ENCODE measurements around the gene KIFC3.
"Not testable (repeated sequence)": the region's sequence is repeated elsewhere in the genome, so short reads cannot be mapped to it uniquely, and the experiment has no call there.

The KIFC3 gene

DNA sequence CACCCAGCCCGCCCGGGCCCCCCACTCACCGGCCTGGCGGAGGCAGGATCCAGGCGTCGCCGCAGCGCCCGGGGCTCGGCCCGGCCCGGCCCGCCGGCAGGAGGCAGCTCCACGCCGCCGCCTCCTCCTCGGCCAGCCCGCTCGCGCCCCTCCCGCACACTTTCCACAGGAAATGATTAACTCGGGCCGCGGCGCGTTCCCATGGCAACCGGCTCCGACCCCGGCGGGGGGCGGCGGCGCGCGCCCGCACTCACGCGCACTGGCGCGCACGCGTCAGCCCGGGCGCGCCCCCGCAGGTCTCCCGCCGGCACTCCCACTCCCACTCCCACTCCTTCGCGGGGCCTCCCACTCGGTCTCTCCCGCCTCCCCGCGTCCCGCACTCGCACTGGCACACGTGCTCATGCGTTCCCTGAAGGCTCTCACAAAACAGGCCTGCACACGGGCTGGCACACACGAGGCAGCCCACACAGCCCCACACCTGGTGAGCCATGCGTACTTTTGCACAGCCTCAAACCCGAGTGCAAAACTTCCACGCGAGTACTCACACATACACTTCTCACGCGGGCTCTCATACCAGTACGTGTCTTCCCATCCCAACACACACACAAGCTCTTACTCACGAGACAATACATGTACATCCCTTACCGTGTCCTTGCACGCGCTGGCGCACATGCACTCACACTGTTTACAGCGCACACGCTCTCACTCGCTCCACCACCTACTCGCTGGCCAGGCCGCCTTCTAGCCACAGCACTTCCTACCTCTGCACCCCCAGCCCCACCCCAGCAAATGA lies at the start of gene KIFC3:
Gene KIFC3, minus strand, starts transcription at position 151 of the 793 bp plus-strand sequence. CDS start 4,248 bp downstream, outside the sequence.
- Histone ChIP-seq H3K9ac (ENCODE audit: low read length) (peak within 1 kb of the TSS; percentile 74), H3K27ac (ENCODE audit: low read depth, low read length) (peak within 1 kb of the TSS; percentile 64), H3K9me3 (ENCODE audit: low read length) (no peaks in the 10 kb centered on the region), H3K36me3 (ENCODE audit: insufficient read depth, low read length) (no peaks in the 10 kb centered on the region), H3K27me3 (ENCODE audit: control insufficient read depth in 1 of 2, insufficient read depth in 2 of 2, low read length in 2 of 2) (no peaks in the 10 kb centered on the region), H3K4me1 (ENCODE audit: insufficient read depth, low read length) (peaks cover 47% of the 10 kb centered on the region), H3K4me3 (ENCODE audit: low read depth in 1 of 2, low read length in 2 of 2) (peak within 1 kb of the TSS; percentile 50 to 75)

DNA sequence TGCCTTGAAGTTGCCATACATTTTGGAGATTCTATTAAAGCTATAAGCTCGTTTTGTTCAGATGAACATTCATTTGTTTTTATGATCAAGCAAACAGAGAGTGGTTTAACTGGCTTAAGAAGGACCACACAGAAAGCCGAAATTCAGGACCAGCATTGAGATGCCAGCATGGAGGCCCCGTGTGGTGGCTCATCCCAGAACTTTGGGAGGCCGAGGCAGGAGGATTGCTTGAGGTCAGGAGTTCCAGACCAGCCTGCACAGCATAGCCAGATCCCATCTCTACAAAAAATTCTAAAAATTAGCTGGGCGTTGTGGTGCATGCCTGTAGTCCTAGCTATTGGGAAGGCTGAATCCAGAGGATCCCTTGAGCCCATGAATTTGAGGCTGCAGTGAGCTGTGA lies 45.9 kb upstream of the KIFC3 start:
- Histone ChIP-seq H3K4me1 (ENCODE audit: insufficient read depth, low read length) (no peaks in the 10 kb centered on the region), H3K27ac (ENCODE audit: low read depth, low read length) (no peak overlapping the region), H3K27me3 (ENCODE audit: control insufficient read depth in 1 of 2, insufficient read depth in 2 of 2, low read length in 2 of 2) (no peaks in the 10 kb centered on the region), H3K9me3 (ENCODE audit: low read length) (no peaks in the 10 kb centered on the region), H3K4me3 (ENCODE audit: low read depth in 1 of 2, low read length in 2 of 2) (no peak overlapping the region), H3K9ac (ENCODE audit: low read length) (no peak overlapping the region), H3K36me3 (ENCODE audit: insufficient read depth, low read length) (no peaks in the 10 kb centered on the region)

- not testable (repeated sequence) for H3K36me3 ChIP-seq (ENCODE audit: insufficient read depth, low read length); H3K9ac ChIP-seq (ENCODE audit: low read length); H3K4me3 ChIP-seq (ENCODE audit: low read depth in 1 of 2, low read length in 2 of 2); H3K9me3 ChIP-seq (ENCODE audit: low read length); H3K27me3 ChIP-seq (ENCODE audit: control insufficient read depth in 1 of 2, insufficient read depth in 2 of 2, low read length in 2 of 2); H3K27ac ChIP-seq (ENCODE audit: low read depth, low read length); H3K4me1 ChIP-seq (ENCODE audit: insufficient read depth, low read length)
Observed at GRCh38 chr16:57846931-57847330, 44.6 kb upstream of the KIFC3 start.

DNA sequence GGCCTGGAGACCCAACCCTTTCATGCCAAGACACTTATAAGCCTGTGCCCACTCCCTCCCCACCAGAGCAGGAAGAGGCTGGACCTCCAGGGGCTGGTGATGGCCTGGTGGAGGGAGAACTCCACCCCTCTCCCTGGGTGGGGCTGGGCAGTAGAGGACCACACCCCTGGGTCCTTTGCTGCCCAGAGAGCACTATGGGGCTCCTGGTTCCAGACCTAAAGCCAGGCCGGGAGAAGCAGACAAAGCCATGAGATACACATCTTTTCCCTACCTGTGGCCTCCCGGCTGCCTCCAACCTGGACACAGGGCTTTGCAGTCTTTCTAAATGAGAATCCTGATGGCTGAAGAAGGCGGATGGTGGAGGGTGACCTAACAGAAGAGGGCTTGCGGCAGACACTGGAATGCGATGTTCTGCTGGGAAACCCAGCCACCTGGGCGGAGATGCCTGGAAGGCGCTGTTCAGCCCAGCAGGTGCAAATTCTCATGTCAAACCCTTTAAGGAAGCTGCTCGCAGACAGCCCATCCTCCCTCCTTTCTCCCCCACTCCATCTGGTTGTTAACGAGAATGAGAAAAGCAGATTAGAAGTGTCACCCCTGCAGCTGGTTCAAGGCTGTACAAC lies 43.9 kb upstream of the KIFC3 start:
- Histone ChIP-seq H3K9ac (ENCODE audit: low read length) (no peak overlapping the region), H3K36me3 (ENCODE audit: insufficient read depth, low read length) (no peaks in the 10 kb centered on the region), H3K27me3 (ENCODE audit: control insufficient read depth in 1 of 2, insufficient read depth in 2 of 2, low read length in 2 of 2) (no peaks in the 10 kb centered on the region), H3K4me1 (ENCODE audit: insufficient read depth, low read length) (no peaks in the 10 kb centered on the region), H3K4me3 (ENCODE audit: low read depth in 1 of 2, low read length in 2 of 2) (no peak overlapping the region), H3K9me3 (ENCODE audit: low read length) (no peaks in the 10 kb centered on the region), H3K27ac (ENCODE audit: low read depth, low read length) (no peak overlapping the region)

DNA sequence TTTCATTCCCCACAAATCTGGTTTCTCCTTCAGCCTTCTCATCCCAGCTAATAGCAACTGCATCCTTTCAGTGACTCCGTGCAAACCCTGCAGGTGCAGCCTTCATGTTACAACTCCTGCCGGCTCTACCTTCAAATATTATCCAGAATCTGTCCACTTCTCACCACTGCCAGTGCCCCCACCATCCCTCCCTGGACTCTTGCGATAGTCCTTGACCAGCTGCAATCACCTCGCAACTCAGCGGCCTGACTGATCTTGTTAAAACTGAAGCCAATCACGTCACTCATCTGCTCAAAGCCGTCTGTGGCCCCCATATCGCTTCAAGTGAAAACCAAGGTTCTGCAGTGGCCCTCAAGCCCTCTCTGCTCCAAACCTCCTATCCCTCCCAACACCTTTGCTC lies 42.8 kb upstream of the KIFC3 start:
- no peak overlapping the region for H3K27ac ChIP-seq (ENCODE audit: low read depth, low read length)
- no peaks in the 10 kb centered on the region for H3K36me3 ChIP-seq (ENCODE audit: insufficient read depth, low read length)
- no peak overlapping the region for H3K9ac ChIP-seq (ENCODE audit: low read length)

DNA sequence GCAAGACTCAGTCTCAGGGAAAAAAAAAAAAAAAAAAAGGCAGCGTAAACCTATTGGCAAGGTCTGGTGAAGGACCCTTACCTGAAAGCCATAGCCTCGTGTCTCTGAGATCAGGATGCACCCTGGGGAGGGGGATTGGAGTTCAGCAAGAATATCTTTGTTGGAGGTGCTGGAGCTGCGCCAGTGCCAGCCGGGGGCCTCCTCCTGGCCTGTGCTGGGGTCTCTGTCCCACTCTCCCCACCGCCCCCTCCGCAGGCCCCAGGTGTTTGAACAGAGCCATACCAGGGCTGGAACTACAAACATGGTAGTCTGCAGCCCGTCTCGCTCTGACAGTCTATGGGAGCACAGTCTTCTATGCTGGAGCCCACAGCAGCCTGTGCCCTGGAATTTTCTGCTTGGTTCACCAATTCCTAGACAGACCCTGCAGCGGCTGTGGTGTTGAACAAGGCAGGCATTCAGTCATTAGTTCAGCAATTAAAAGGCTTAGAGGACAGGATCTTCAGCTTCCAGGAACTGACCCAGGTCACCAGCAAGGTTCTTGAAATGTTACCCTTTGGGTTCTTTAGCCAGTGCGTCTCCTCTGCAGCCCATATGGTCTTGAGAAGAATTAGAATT lies 42.2 kb upstream of the KIFC3 start:
- no peaks in the 10 kb centered on the region for H3K27me3 ChIP-seq (ENCODE audit: control insufficient read depth in 1 of 2, insufficient read depth in 2 of 2, low read length in 2 of 2)
- no peaks in the 10 kb centered on the region for H3K4me1 ChIP-seq (ENCODE audit: insufficient read depth, low read length)
- no peak overlapping the region for H3K4me3 ChIP-seq (ENCODE audit: low read depth in 1 of 2, low read length in 2 of 2)
- no peaks in the 10 kb centered on the region for H3K36me3 ChIP-seq (ENCODE audit: insufficient read depth, low read length)
- no peak overlapping the region for H3K9ac ChIP-seq (ENCODE audit: low read length)
- no peak overlapping the region for H3K27ac ChIP-seq (ENCODE audit: low read depth, low read length)
- no peaks in the 10 kb centered on the region for H3K9me3 ChIP-seq (ENCODE audit: low read length)

More for the DNA sequence above, 42.8 kb upstream of the KIFC3 start:
- no peaks in the 10 kb centered on the region for H3K9me3 ChIP-seq (ENCODE audit: low read length)
- H3K4me3 ChIP-seq (ENCODE audit: low read depth in 1 of 2, low read length in 2 of 2) = no peak overlapping the region
- H3K27me3 ChIP-seq (ENCODE audit: control insufficient read depth in 1 of 2, insufficient read depth in 2 of 2, low read length in 2 of 2) = no peaks in the 10 kb centered on the region
- H3K4me1 ChIP-seq (ENCODE audit: insufficient read depth, low read length) = no peaks in the 10 kb centered on the region

DNA sequence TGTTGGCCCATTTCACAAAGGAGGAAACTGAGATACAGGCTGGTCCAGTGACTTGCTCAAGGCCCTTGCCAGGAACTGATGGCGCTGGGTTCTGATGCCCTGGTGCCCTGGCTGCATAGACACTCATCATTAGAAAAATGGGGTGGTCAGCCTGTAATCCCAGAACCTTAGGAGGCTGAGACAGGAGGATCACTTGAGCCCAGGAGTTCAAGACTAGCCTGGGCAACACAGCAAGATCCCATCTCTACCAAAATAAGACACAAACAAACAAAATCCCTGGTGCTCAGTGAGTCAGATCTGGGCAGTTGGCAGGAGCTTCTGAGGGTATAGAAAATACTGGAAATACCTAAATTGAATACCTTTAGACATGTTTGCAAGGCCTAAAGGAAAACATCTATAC lies 41.1 kb upstream of the KIFC3 start:
- no peaks in the 10 kb centered on the region for H3K9me3 ChIP-seq (ENCODE audit: low read length)
- H3K27ac ChIP-seq (ENCODE audit: low read depth, low read length) = no peak overlapping the region
- no peak overlapping the region for H3K9ac ChIP-seq (ENCODE audit: low read length)
- H3K4me3 ChIP-seq (ENCODE audit: low read depth in 1 of 2, low read length in 2 of 2) = no peak overlapping the region
- H3K4me1 ChIP-seq (ENCODE audit: insufficient read depth, low read length) = no peaks in the 10 kb centered on the region
- no peaks in the 10 kb centered on the region for H3K36me3 ChIP-seq (ENCODE audit: insufficient read depth, low read length)
- no peaks in the 10 kb centered on the region for H3K27me3 ChIP-seq (ENCODE audit: control insufficient read depth in 1 of 2, insufficient read depth in 2 of 2, low read length in 2 of 2)

- Histone ChIP-seq H3K9me3 (ENCODE audit: low read length) (no peaks in the 10 kb centered on the region), H3K4me3 (ENCODE audit: low read depth in 1 of 2, low read length in 2 of 2) (no peak overlapping the region), H3K27me3 (ENCODE audit: control insufficient read depth in 1 of 2, insufficient read depth in 2 of 2, low read length in 2 of 2) (no peaks in the 10 kb centered on the region), H3K9ac (ENCODE audit: low read length) (no peak overlapping the region), H3K36me3 (ENCODE audit: insufficient read depth, low read length) (no peaks in the 10 kb centered on the region), H3K27ac (ENCODE audit: low read depth, low read length) (no peak overlapping the region), H3K4me1 (ENCODE audit: insufficient read depth, low read length) (no peaks in the 10 kb centered on the region)
Observed at GRCh38 chr16:57842601-57843000, 40.3 kb upstream of the KIFC3 start.

GRCh38 chr16:57840833-57841232 lies 38.5 kb upstream of the KIFC3 start:
- H3K4me1 ChIP-seq (ENCODE audit: insufficient read depth, low read length) = no peaks in the 10 kb centered on the region
- no peaks in the 10 kb centered on the region for H3K27me3 ChIP-seq (ENCODE audit: control insufficient read depth in 1 of 2, insufficient read depth in 2 of 2, low read length in 2 of 2)
- H3K4me3 ChIP-seq (ENCODE audit: low read depth in 1 of 2, low read length in 2 of 2) = no peak overlapping the region
- H3K9ac ChIP-seq (ENCODE audit: low read length) = no peak overlapping the region
- H3K36me3 ChIP-seq (ENCODE audit: insufficient read depth, low read length) = no peaks in the 10 kb centered on the region
- no peaks in the 10 kb centered on the region for H3K9me3 ChIP-seq (ENCODE audit: low read length)
- H3K27ac ChIP-seq (ENCODE audit: low read depth, low read length) = no peak overlapping the region

- Histone ChIP-seq H3K27ac (ENCODE audit: low read depth, low read length) (no peak overlapping the region), H3K4me1 (ENCODE audit: insufficient read depth, low read length) (no peaks in the 10 kb centered on the region), H3K27me3 (ENCODE audit: control insufficient read depth in 1 of 2, insufficient read depth in 2 of 2, low read length in 2 of 2) (no peaks in the 10 kb centered on the region), H3K4me3 (ENCODE audit: low read depth in 1 of 2, low read length in 2 of 2) (no peak overlapping the region), H3K9ac (ENCODE audit: low read length) (no peak overlapping the region), H3K9me3 (ENCODE audit: low read length) (no peaks in the 10 kb centered on the region), H3K36me3 (ENCODE audit: insufficient read depth, low read length) (no peaks in the 10 kb centered on the region)
Observed at GRCh38 chr16:57838161-57838560, 35.9 kb upstream of the KIFC3 start.

GRCh38 chr16:57837305-57838125 lies 35.2 kb upstream of the KIFC3 start:
- Histone ChIP-seq H3K36me3 (ENCODE audit: insufficient read depth, low read length) (no peaks in the 10 kb centered on the region), H3K4me1 (ENCODE audit: insufficient read depth, low read length) (no peaks in the 10 kb centered on the region), H3K4me3 (ENCODE audit: low read depth in 1 of 2, low read length in 2 of 2) (no peak overlapping the region), H3K9ac (ENCODE audit: low read length) (no peak overlapping the region), H3K27me3 (ENCODE audit: control insufficient read depth in 1 of 2, insufficient read depth in 2 of 2, low read length in 2 of 2) (no peaks in the 10 kb centered on the region), H3K9me3 (ENCODE audit: low read length) (no peaks in the 10 kb centered on the region), H3K27ac (ENCODE audit: low read depth, low read length) (no peak overlapping the region)

All from muscle layer of colon (tissue), 2 donors.